PC-3 (cell line): Measurements from ENCODE around the gene MAFF.

ENCODE experiments used
- EZH2phosphoT487 ChIP-seq: fragments of 300-600 bp; sonication (generic); IDR thresholded peaks from 2 replicates; pipeline ENCODE4 v1.6.1; 2018; ENCODE audit warnings: mild to moderate bottlenecking, antibody characterized with exemption, low read length, borderline replicate concordance
- TF ChIP-seq, protein P1 (sequence below): fragments of 300-600 bp; sonication (generic); conservative IDR thresholded peaks from 2 replicates; pipeline ENCODE4 v1.5.1; 2017; ENCODE audit warnings: antibody characterized with exemption, low read depth, mild to moderate bottlenecking, low read length

DNA sequence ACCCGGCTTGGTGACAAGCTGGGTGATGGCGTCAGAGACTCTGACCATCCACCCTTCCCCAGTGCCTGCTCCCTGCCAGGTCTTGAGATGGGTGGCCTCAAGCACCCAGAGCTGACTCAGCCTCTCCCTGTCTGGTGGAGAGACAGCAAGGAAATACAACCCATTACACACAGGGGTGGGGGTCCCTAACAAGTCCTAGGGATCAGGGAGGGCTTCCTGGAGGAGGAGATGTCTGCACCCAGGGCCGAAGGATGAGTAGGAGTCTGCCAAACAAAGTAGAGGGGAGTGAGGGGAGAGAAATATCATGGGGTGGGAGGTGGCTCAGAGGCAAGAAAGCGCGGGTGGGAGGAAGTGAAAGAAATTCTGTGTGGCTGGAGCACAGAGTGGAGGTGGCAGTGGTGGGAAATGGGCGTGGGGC lies 6.8 kb downstream of the MAFF start:
- TF ChIP-seq, protein P1, sequence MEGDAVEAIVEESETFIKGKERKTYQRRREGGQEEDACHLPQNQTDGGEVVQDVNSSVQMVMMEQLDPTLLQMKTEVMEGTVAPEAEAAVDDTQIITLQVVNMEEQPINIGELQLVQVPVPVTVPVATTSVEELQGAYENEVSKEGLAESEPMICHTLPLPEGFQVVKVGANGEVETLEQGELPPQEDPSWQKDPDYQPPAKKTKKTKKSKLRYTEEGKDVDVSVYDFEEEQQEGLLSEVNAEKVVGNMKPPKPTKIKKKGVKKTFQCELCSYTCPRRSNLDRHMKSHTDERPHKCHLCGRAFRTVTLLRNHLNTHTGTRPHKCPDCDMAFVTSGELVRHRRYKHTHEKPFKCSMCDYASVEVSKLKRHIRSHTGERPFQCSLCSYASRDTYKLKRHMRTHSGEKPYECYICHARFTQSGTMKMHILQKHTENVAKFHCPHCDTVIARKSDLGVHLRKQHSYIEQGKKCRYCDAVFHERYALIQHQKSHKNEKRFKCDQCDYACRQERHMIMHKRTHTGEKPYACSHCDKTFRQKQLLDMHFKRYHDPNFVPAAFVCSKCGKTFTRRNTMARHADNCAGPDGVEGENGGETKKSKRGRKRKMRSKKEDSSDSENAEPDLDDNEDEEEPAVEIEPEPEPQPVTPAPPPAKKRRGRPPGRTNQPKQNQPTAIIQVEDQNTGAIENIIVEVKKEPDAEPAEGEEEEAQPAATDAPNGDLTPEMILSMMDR, result no peak
- TF ChIP-seq EZH2phosphoT487, result no peak
